ENCODE measurements around the gene CYFIP2. TPM values are rescaled to one million over a fixed set of nuclear protein-coding genes. Genes with fewer than 3 reads are reported as not detected.

Gene CYFIP2
- total and polyA plus RNA-seq, 7 experiments from 2014 or later = 386 to 755 (median 431) TPM

GRCh38 chr5:157350939-157351801, 85.2 kb downstream of the CYFIP2 start:
- Histone ChIP-seq H3K4me1 (ENCODE audit: control insufficient read depth in 2 of 2, insufficient read depth in 2 of 2, low read length in 2 of 2) (no peaks in the 10 kb centered on the region), H3K9me3 (ENCODE audit: control insufficient read depth in 2 of 3, low read length in 3 of 3) (no peaks in the 10 kb centered on the region), H3K27ac (ENCODE audit: low read depth, low read length) (no peak overlapping the region), H3K4me3 (ENCODE audit: low read length) (no peak overlapping the region), H3K36me3 (ENCODE audit: control insufficient read depth in 2 of 3, insufficient read depth in 3 of 3, low read length in 3 of 3) (peaks cover 9 to 76% (median 25%) of the 10 kb centered on the region in 3 experiments), H3K27me3 (ENCODE audit: control insufficient read depth in 2 of 2, insufficient read depth in 2 of 2, low read length in 2 of 2) (no peaks in the 10 kb centered on the region)
- peak overlapping the region in 7 of 9 donors; percentile 45 to 82 (median 66) for H3K27ac Mint-ChIP-seq
- DNase-seq (no peak), ATAC-seq (no peak)
- intact Hi-C loops (cut with micrococcal nuclease) = no loop called here
- peaks cover 22 to 49% (median 38%) of the 10 kb centered on the region in 7 donors for H3K4me1 Mint-ChIP-seq
- peaks cover 3 to 57% (median 37%) of the 10 kb centered on the region in 5 donors for H3K36me3 Mint-ChIP-seq
- H3K4me3 Mint-ChIP-seq = no peak overlapping the region
- no peaks in the 10 kb centered on the region for H3K27me3 Mint-ChIP-seq
- ChIA-PET CTCF (interaction anchor here (0.9 kb wide), 1 partner anchor 8 kb away, joined by 3 read pairs; no protein-coding TSS in a partner anchor), POLR2A (interaction anchor here (0.8 to 1.0 kb wide), 2 partner anchors 9 to 42 kb away, joined by 3 to 4 read pairs; no protein-coding TSS in a partner anchor)
- peaks cover 0 to 3% (median 0%) of the 10 kb centered on the region in 11 donors for H3K9me3 Mint-ChIP-seq

DNA sequence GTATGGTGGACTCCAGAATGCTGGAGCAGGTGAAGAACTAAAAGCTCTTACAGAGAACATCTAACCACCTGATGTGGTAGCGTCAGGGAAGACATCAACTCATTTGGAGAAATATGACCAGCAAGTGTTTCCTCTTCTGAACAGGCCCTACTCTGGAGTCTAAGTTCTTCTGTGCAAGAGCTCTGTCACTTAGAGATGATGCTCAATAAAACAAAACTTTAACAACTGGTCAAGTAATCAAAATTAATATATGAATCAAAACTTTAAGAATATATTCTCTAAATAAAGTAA, 85.8 kb downstream of the CYFIP2 start:
- ATAC-seq (no peak), DNase-seq (no peak)
- ChIA-PET CTCF (no interaction called here), POLR2A (interaction anchor here (0.8 to 1.0 kb wide), 2 partner anchors 9 to 42 kb away, joined by 3 to 4 read pairs; no protein-coding TSS in a partner anchor)
- Histone ChIP-seq H3K9me3 (ENCODE audit: control insufficient read depth in 2 of 3, low read length in 3 of 3) (no peaks in the 10 kb centered on the region), H3K27ac (ENCODE audit: low read depth, low read length) (no peak overlapping the region), H3K36me3 (ENCODE audit: control insufficient read depth in 2 of 3, insufficient read depth in 3 of 3, low read length in 3 of 3) (peaks cover 9 to 76% (median 31%) of the 10 kb centered on the region in 3 experiments), H3K4me3 (ENCODE audit: low read length) (no peak overlapping the region), H3K27me3 (ENCODE audit: control insufficient read depth in 2 of 2, insufficient read depth in 2 of 2, low read length in 2 of 2) (no peaks in the 10 kb centered on the region), H3K4me1 (ENCODE audit: control insufficient read depth in 2 of 2, insufficient read depth in 2 of 2, low read length in 2 of 2) (no peaks in the 10 kb centered on the region)
- Mint-ChIP-seq H3K4me3 (no peak overlapping the region), H3K27ac (peak overlapping the region in 6 of 9 donors; percentile 56 to 82 (median 68)), H3K9me3 (peaks cover 0 to 3% (median 0%) of the 10 kb centered on the region in 11 donors), H3K4me1 (peaks cover 20 to 48% (median 34%) of the 10 kb centered on the region in 7 donors), H3K36me3 (peaks cover 0 to 59% (median 38%) of the 10 kb centered on the region in 5 donors), H3K27me3 (no peaks in the 10 kb centered on the region)
- intact Hi-C loops (cut with micrococcal nuclease) = no loop called here

- H3K36me3 Mint-ChIP-seq = peaks cover 0 to 58% (median 38%) of the 10 kb centered on the region in 5 donors
- H3K4me3 ChIP-seq (ENCODE audit: low read length) = no peak overlapping the region
- H3K9me3 ChIP-seq (ENCODE audit: control insufficient read depth in 2 of 3, low read length in 3 of 3) = no peaks in the 10 kb centered on the region
- ATAC-seq (no peak), DNase-seq (no peak)
- intact Hi-C loops (cut with micrococcal nuclease) = no loop called here
- CTCF ChIA-PET = no interaction called here
- peaks cover 0 to 3% (median 0%) of the 10 kb centered on the region in 11 donors for H3K9me3 Mint-ChIP-seq
- peak overlapping the region in 5 of 9 donors; percentile 41 to 72 (median 57) for H3K27ac Mint-ChIP-seq
- no peak overlapping the region for H3K4me3 Mint-ChIP-seq
- no peaks in the 10 kb centered on the region for H3K27me3 Mint-ChIP-seq
- H3K4me1 Mint-ChIP-seq = peaks cover 20 to 54% (median 34%) of the 10 kb centered on the region in 7 donors
- H3K36me3 ChIP-seq (ENCODE audit: control insufficient read depth in 2 of 3, insufficient read depth in 3 of 3, low read length in 3 of 3) = peaks cover 9 to 74% (median 36%) of the 10 kb centered on the region in 3 experiments
- H3K27ac ChIP-seq (ENCODE audit: low read depth, low read length) = no peak overlapping the region
- POLR2A ChIA-PET = no interaction called here
- H3K27me3 ChIP-seq (ENCODE audit: control insufficient read depth in 2 of 2, insufficient read depth in 2 of 2, low read length in 2 of 2) = no peaks in the 10 kb centered on the region
- no peaks in the 10 kb centered on the region for H3K4me1 ChIP-seq (ENCODE audit: control insufficient read depth in 2 of 2, insufficient read depth in 2 of 2, low read length in 2 of 2)
These were observed 86.9 kb downstream of the CYFIP2 start for GRCh38 chr5:157352756-157353340.

DNA sequence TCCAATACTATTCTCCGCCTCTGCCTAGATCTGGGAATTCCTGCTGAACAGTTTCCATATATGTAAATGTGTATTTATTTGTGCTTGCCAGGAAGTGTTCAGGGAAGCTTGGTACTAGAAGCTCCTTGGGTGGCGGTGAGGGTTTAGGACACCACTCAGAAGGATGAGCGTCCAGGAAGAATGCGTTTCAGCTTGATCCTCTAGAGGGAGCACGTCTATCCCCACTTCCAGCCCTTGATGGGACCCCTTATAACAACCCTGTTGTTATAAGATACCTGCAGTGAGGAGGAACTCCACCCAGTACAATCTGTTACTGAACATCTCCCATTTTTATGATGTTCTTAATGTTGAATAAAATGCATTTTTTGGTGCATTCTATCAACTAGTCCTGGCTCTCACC, 88.9 kb downstream of the CYFIP2 start:
- H3K4me3 Mint-ChIP-seq = no peak overlapping the region
- POLR2A ChIA-PET = no interaction called here
- intact Hi-C loops (cut with micrococcal nuclease) = no loop called here
- Histone ChIP-seq H3K4me1 (ENCODE audit: control insufficient read depth in 2 of 2, insufficient read depth in 2 of 2, low read length in 2 of 2) (no peaks in the 10 kb centered on the region), H3K36me3 (ENCODE audit: control insufficient read depth in 2 of 3, insufficient read depth in 3 of 3, low read length in 3 of 3) (peaks cover 22 to 89% (median 46%) of the 10 kb centered on the region in 3 experiments), H3K27ac (ENCODE audit: low read depth, low read length) (no peak overlapping the region), H3K27me3 (ENCODE audit: control insufficient read depth in 2 of 2, insufficient read depth in 2 of 2, low read length in 2 of 2) (no peaks in the 10 kb centered on the region), H3K4me3 (ENCODE audit: low read length) (no peak overlapping the region), H3K9me3 (ENCODE audit: control insufficient read depth in 2 of 3, low read length in 3 of 3) (no peaks in the 10 kb centered on the region)
- peaks cover 6 to 63% (median 47%) of the 10 kb centered on the region in 5 donors for H3K36me3 Mint-ChIP-seq
- no peaks in the 10 kb centered on the region for H3K27me3 Mint-ChIP-seq
- no peak for ATAC-seq
- DNase-seq = no peak
- peak overlapping the region in 3 of 9 donors; percentile 69 to 77 (median 73) for H3K27ac Mint-ChIP-seq
- CTCF ChIA-PET = interaction anchor here (0.6 kb wide), 1 partner anchor 243 kb away, joined by 3 read pairs; no protein-coding TSS in a partner anchor
- peaks cover 0 to 3% (median 0%) of the 10 kb centered on the region in 11 donors for H3K9me3 Mint-ChIP-seq
- H3K4me1 Mint-ChIP-seq = peaks cover 18 to 51% (median 29%) of the 10 kb centered on the region in 7 donors

DNA sequence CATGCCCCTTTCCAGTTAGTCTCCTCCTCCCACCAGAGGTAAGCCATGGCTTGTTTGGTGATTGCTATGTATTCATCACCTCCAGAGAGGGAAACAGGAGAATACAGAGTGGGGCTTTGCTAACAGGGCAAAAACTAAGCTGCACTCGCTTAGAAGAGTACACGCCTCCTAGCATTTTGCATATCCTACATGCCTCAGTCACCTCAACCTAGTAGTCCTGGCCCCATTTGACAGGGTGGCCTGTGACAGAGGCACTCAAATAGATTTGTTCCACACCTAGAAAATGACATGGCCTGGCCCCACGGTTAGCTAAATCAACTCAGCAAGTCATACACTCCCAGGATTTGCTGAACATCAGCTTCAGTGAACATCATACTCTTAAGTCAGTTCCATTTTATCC, 90.7 kb downstream of the CYFIP2 start:
- Histone ChIP-seq H3K9me3 (ENCODE audit: control insufficient read depth in 2 of 3, low read length in 3 of 3) (no peaks in the 10 kb centered on the region), H3K4me1 (ENCODE audit: control insufficient read depth in 2 of 2, insufficient read depth in 2 of 2, low read length in 2 of 2) (no peaks in the 10 kb centered on the region), H3K4me3 (ENCODE audit: low read length) (no peak overlapping the region), H3K27ac (ENCODE audit: low read depth, low read length) (no peak overlapping the region), H3K36me3 (ENCODE audit: control insufficient read depth in 2 of 3, insufficient read depth in 3 of 3, low read length in 3 of 3) (peaks cover 38 to 96% (median 59%) of the 10 kb centered on the region in 3 experiments), H3K27me3 (ENCODE audit: control insufficient read depth in 2 of 2, insufficient read depth in 2 of 2, low read length in 2 of 2) (no peaks in the 10 kb centered on the region)
- Mint-ChIP-seq H3K4me3 (no peak overlapping the region), H3K4me1 (peaks cover 5 to 33% (median 17%) of the 10 kb centered on the region in 7 donors), H3K27me3 (no peaks in the 10 kb centered on the region), H3K9me3 (no peaks in the 10 kb centered on the region), H3K36me3 (peaks cover 7 to 66% (median 46%) of the 10 kb centered on the region in 5 donors), H3K27ac (peak overlapping the region in 7 of 9 donors; percentile 15 to 77 (median 44))
- no peak for ATAC-seq
- POLR2A ChIA-PET = interaction anchor here (0.8 kb wide), 1 partner anchor 497 kb away, joined by 4 read pairs; no protein-coding TSS in a partner anchor
- CTCF ChIA-PET = interaction anchor here (0.7 to 1.3 kb wide), 5 partner anchors 13 to 221 kb away, joined by 3 to 4 read pairs (median 3); no protein-coding TSS in a partner anchor
- intact Hi-C loops (cut with micrococcal nuclease) = no loop called here
- no peak for DNase-seq

GRCh38 chr5:157357823-157358222, 91.9 kb downstream of the CYFIP2 start:
- ATAC-seq (no peak), DNase-seq (no peak)
- Mint-ChIP-seq H3K27ac (peak overlapping the region in 4 of 9 donors; percentile 66 to 77 (median 70)), H3K4me3 (no peak overlapping the region), H3K27me3 (no peaks in the 10 kb centered on the region), H3K4me1 (peaks cover 2 to 34% (median 16%) of the 10 kb centered on the region in 7 donors), H3K36me3 (peaks cover 17 to 70% (median 51%) of the 10 kb centered on the region in 5 donors), H3K9me3 (no peaks in the 10 kb centered on the region)
- POLR2A ChIA-PET = no interaction called here
- H3K27ac ChIP-seq (ENCODE audit: low read depth, low read length) = no peak overlapping the region
- no peak overlapping the region for H3K4me3 ChIP-seq (ENCODE audit: low read length)
- intact Hi-C loops (cut with micrococcal nuclease) = no loop called here
- CTCF ChIA-PET = interaction anchor here (1.3 kb wide), 1 partner anchor 16 kb away, joined by 4 read pairs; no protein-coding TSS in a partner anchor
- H3K27me3 ChIP-seq (ENCODE audit: control insufficient read depth in 2 of 2, insufficient read depth in 2 of 2, low read length in 2 of 2) = no peaks in the 10 kb centered on the region
- no peaks in the 10 kb centered on the region for H3K4me1 ChIP-seq (ENCODE audit: control insufficient read depth in 2 of 2, insufficient read depth in 2 of 2, low read length in 2 of 2)
- no peaks in the 10 kb centered on the region for H3K9me3 ChIP-seq (ENCODE audit: control insufficient read depth in 2 of 3, low read length in 3 of 3)
- peaks cover 49 to 97% (median 61%) of the 10 kb centered on the region in 3 experiments for H3K36me3 ChIP-seq (ENCODE audit: control insufficient read depth in 2 of 3, insufficient read depth in 3 of 3, low read length in 3 of 3)
